K562 (cell line): ENCODE measurements around the gene CD109.

Source experiments
- AFF4 ChIP-seq: sonication (generic); formaldehyde crosslinking; IDR thresholded peaks from 2 replicates; pipeline ENCODE4 v1.8.0; 2023; ENCODE audit warnings: mild to moderate bottlenecking, missing genetic modification reagents
- FOXK2 ChIP-seq, 2 experiments: fragments of 450-650 bp; IDR thresholded peaks in 1 of 2; conservative IDR thresholded peaks in 1 of 2; 2 replicates each; pipeline ENCODE4 v1.6.1; 2016; ENCODE audit warnings: low read depth in 2 of 2, mild to moderate bottlenecking in 1 of 2
- GTF3C2 ChIP-seq: IDR thresholded peaks from 3 replicates; pipeline ENCODE4 v1.6.1; 2011; ENCODE audit warnings: borderline replicate concordance, mild to moderate bottlenecking, moderate library complexity; ENCODE audit not compliant: insufficient read length; ENCODE audit errors: extremely low read depth
- L3MBTL2 ChIP-seq: fragments of 450-650 bp; IDR thresholded peaks from 2 replicates; pipeline ENCODE4 v1.6.1; 2016; ENCODE audit warnings: mild to moderate bottlenecking, moderate library complexity
- PCBP1 ChIP-seq: fragments of 200-400 bp; formaldehyde crosslinking; IDR thresholded peaks from 2 replicates; pipeline ENCODE4 v1.6.1; 2018; ENCODE audit warnings: mild to moderate bottlenecking, low read depth, low read length; ENCODE audit not compliant: poor library complexity, severe bottlenecking
- TSC22D4 ChIP-seq: fragments of 450-650 bp; IDR thresholded peaks from 2 replicates; pipeline ENCODE4 v1.6.1; 2016; ENCODE audit warnings: missing genetic modification characterization, missing biosample characterization, control low read depth
- ZEB2 ChIP-seq: fragments of 450-650 bp; IDR thresholded peaks from 2 replicates; pipeline ENCODE4 v1.6.1; 2016
- ZNF311 ChIP-seq: fragments of 250-450 bp; sonication (Bioruptor Pico); IDR thresholded peaks from 2 replicates; pipeline ENCODE4 v1.4.0; 2020; ENCODE audit warnings: mild to moderate bottlenecking, moderate library complexity

GRCh38 chr6:73823046-73823735, 127.2 kb downstream of the CD109 start:
- no peak for TF ChIP-seq AFF4 (CRISPR knock-in tag)
- TF ChIP-seq ZEB2, result no peak
- TF ChIP-seq L3MBTL2, result no peak
- TF ChIP-seq TSC22D4 (tag), result no peak
- no peak for TF ChIP-seq ZNF311 (CRISPR knock-in tag)
- no peak for TF ChIP-seq GTF3C2
- TF ChIP-seq PCBP1, result no peak
- no peak for TF ChIP-seq FOXK2 (conservative IDR thresholded peaks at IDR 0.05 in 1 of 2, IDR thresholded peaks at IDR 0.05 in 1 of 2; ENCODE audit: low read depth in 2 of 2)
